HCT116 (cell line): ENCODE measurements around the gene LRRN2. TPM values are rescaled to one million over a fixed set of nuclear protein-coding genes. Genes with fewer than 3 reads are reported as not detected.

Experiments
- ATAC-seq: fragments of 200-7000 bp; cut with Tn5 transposase; 2 replicates; pipeline ENCODE4 v1.9.1; 2020; ENCODE audit warnings: mild to moderate bottlenecking, moderate library complexity
- BruUV-seq: library from RNA; stranded (reverse); fragments of 400-500 nt; replicated peaks from 2 replicates; lab custom pipeline; 2021; lab: Mats Ljungman, UMichigan
- CTCF ChIA-PET: fragments of 300-600 bp; sonication (Branson Sonifier 250); formaldehyde crosslinking; loops from one replicate; lab custom pipeline; 2021; ENCODE audit warnings: antibody characterized with exemption; lab: Charles Lee
- POLR2A ChIA-PET: fragments of 300-600, 350-600 bp; sonication (Branson Sonifier 250); formaldehyde crosslinking; loops from one replicate; lab custom pipeline; 2021; ENCODE audit warnings: antibody characterized with exemption; lab: Charles Lee
- RAD21 ChIA-PET, 2 experiments: fragments of 300-600 bp; sonication (Branson Sonifier 250); formaldehyde crosslinking; loops; one replicate each; lab custom pipeline; 2023; ENCODE audit warnings: low total read pairs in 2 of 2; ENCODE audit not compliant: uncharacterized antibody in 2 of 2, unreplicated experiment in 2 of 2, low non-redundant PET in 1 of 2; lab: Charles Lee
- DNase-seq: peaks from one replicate; pipeline ENCODE4 v3.0.0-alpha.2; 2010; ENCODE audit warnings: low read depth, low spot score
- H2AFZ ChIP-seq: fragments of 200-600 bp; shearing (Covaris generic), sonication (generic); 2 replicates; pipeline ENCODE4 v1.6.1; 2017; ENCODE audit warnings: low read depth, mixed run types, mixed read lengths, antibody characterized with exemption, low read length; ENCODE audit not compliant: poor library complexity, severe bottlenecking
- H3K27ac ChIP-seq: 2 replicates; pipeline ENCODE4 v1.5.1; 2012; ENCODE audit warnings: low read depth, low read length
- H3K27me3 ChIP-seq: fragments of 200-600 bp; sonication (generic); 2 replicates; pipeline ENCODE4 v1.6.1; 2016; ENCODE audit warnings: mixed run types, low read length, mixed read lengths; ENCODE audit not compliant: insufficient read depth
- H3K36me3 ChIP-seq, 2 experiments: fragments of 200-500 bp in 1 of 2; fragments of 200-600 bp in 1 of 2; sonication (Bioruptor generic) in 1 of 2; sonication (generic) in 1 of 2; 2 replicates each; pipeline versions ENCODE4 v1.5.1 to v1.6.1; 2014 to 2016; ENCODE audit warnings: low read length in 2 of 2, inconsistent platforms in 1 of 2, mixed read lengths in 1 of 2, mixed run types in 1 of 2; ENCODE audit not compliant: insufficient read depth in 2 of 2, control insufficient read depth in 1 of 2
- H3K4me1 ChIP-seq, 2 experiments: fragments of 200-600 bp in 1 of 2; sonication (generic) in 1 of 2; 2 replicates each; pipeline versions ENCODE4 v1.5.1 to v1.6.1; 2012 to 2017; ENCODE audit warnings: low read length in 2 of 2, inconsistent platforms in 1 of 2, mild to moderate bottlenecking in 1 of 2, mixed read lengths in 1 of 2, mixed run types in 1 of 2, moderate library complexity in 1 of 2; ENCODE audit not compliant: insufficient read depth in 2 of 2, control insufficient read depth in 1 of 2
- H3K4me2 ChIP-seq: fragments of 200-600 bp; sonication (generic); 2 replicates; pipeline ENCODE4 v1.6.1; 2017; ENCODE audit warnings: mixed run types, low read length, mixed read lengths
- H3K4me3 ChIP-seq, 2 experiments: fragments of 200-600 bp in 1 of 2; sonication (generic) in 1 of 2; replicated peaks in 1 of 2; 2 replicates each; pipeline ENCODE4 v1.5.1; 2011 to 2016; ENCODE audit warnings: low read length in 2 of 2, control low read depth in 1 of 2, low read depth in 1 of 2, mild to moderate bottlenecking in 1 of 2, mixed read lengths in 1 of 2, mixed run types in 1 of 2
- H3K79me2 ChIP-seq: fragments of 200-600 bp; sonication (generic); 2 replicates; pipeline ENCODE4 v1.6.1; 2017; ENCODE audit warnings: mild to moderate bottlenecking, mixed run types, low read length, moderate library complexity, mixed read lengths; ENCODE audit not compliant: insufficient read depth
- H3K9ac ChIP-seq: fragments of 200-600 bp; sonication (generic); 2 replicates; pipeline ENCODE4 v1.6.1; 2016; ENCODE audit warnings: low read length, mixed read lengths
- H3K9me2 ChIP-seq: fragments of 200-600 bp; sonication (generic), shearing (Covaris generic); 2 replicates; pipeline ENCODE4 v1.6.1; 2017; ENCODE audit warnings: mixed run types, mild to moderate bottlenecking, moderate library complexity; ENCODE audit not compliant: insufficient read depth
- H3K9me3 ChIP-seq, 2 experiments: fragments of 200-500 bp in 1 of 2; fragments of 200-600 bp in 1 of 2; sonication (Bioruptor generic) in 1 of 2; sonication (generic) in 1 of 2; 2 replicates each; pipeline ENCODE4 v1.6.1; 2014 to 2017; ENCODE audit warnings: low read length in 2 of 2, mixed read lengths in 2 of 2, inconsistent platforms in 1 of 2, low read depth in 1 of 2, mild to moderate bottlenecking in 1 of 2, mixed run types in 1 of 2, moderate library complexity in 1 of 2; ENCODE audit not compliant: control insufficient read depth in 1 of 2, insufficient read depth in 1 of 2
- H4K20me1 ChIP-seq: fragments of 200-600 bp; sonication (generic), shearing (Covaris generic); 2 replicates; pipeline ENCODE4 v1.6.1; 2017; ENCODE audit warnings: mixed run types, mild to moderate bottlenecking, moderate library complexity; ENCODE audit not compliant: insufficient read depth
- EGR1 ChIP-seq: IDR thresholded peaks from 2 replicates; pipeline ENCODE4 v1.6.1; 2012; ENCODE audit warnings: low read depth
- ELF1 ChIP-seq: IDR thresholded peaks from 2 replicates; pipeline ENCODE4 v1.6.1; 2012; ENCODE audit warnings: low read depth, borderline replicate concordance
- EZH2 ChIP-seq: fragments of 200-600 bp; sonication (generic); IDR thresholded peaks from 2 replicates; pipeline ENCODE4 v1.6.1; 2017; ENCODE audit warnings: antibody characterized with exemption, mixed run types
- EZH2phosphoT487 ChIP-seq: fragments of 200-600 bp; IDR thresholded peaks from 2 replicates; pipeline ENCODE4 v1.6.1; 2018; ENCODE audit warnings: antibody characterized with exemption, borderline replicate concordance
- JUND ChIP-seq: IDR thresholded peaks from 2 replicates; pipeline ENCODE4 v1.6.1; 2012
- POLR2A ChIP-seq: IDR thresholded peaks from 2 replicates; pipeline ENCODE4 v1.7.0; 2011; ENCODE audit warnings: borderline replicate concordance; ENCODE audit not compliant: insufficient read depth, insufficient read length; ENCODE audit errors: extremely low read depth
- POLR2AphosphoS5 ChIP-seq: IDR thresholded peaks from 2 replicates; pipeline ENCODE4 v1.6.1; 2011; ENCODE audit warnings: mild to moderate bottlenecking, low read depth, low read length, moderate library complexity
- RAD21 ChIP-seq: IDR thresholded peaks from 2 replicates; pipeline ENCODE4 v1.6.1; 2012; ENCODE audit warnings: low read depth, mild to moderate bottlenecking
- SIN3A ChIP-seq: IDR thresholded peaks from 2 replicates; pipeline ENCODE4 v1.6.1; 2012; ENCODE audit warnings: low read depth
- SP1 ChIP-seq: IDR thresholded peaks from 2 replicates; pipeline ENCODE4 v1.6.1; 2012; ENCODE audit warnings: low read depth
- SRF ChIP-seq: IDR thresholded peaks from 2 replicates; pipeline ENCODE4 v1.6.1; 2012; ENCODE audit warnings: low read depth
- TCF7L2 ChIP-seq: IDR thresholded peaks from 2 replicates; pipeline ENCODE4 v1.7.0; 2011; ENCODE audit warnings: borderline replicate concordance, inconsistent platforms; ENCODE audit not compliant: insufficient read depth, insufficient read length; ENCODE audit errors: extremely low read depth
- ZNF274 ChIP-seq: fragments of 200-500 bp; sonication (Bioruptor generic); IDR thresholded peaks from 2 replicates; pipeline ENCODE4 v1.6.1; 2014; ENCODE audit warnings: mild to moderate bottlenecking, low read depth, low read length, inconsistent platforms
- intact Hi-C: fragments of 100-400 bp; cut with micrococcal nuclease; formaldehyde crosslinking; loops from 2 replicates; pipeline ENCODE4 v1.10.0; 2022
- total RNA-seq: library from RNA; stranded (reverse); gene quantifications from one replicate; pipeline ENCODE4 v1.2.1, GENCODE V29; 2021; ENCODE audit not compliant: unreplicated experiment
- TF ChIP-seq, protein P1 (sequence below): IDR thresholded peaks from 2 replicates; pipeline ENCODE4 v1.6.1; 2012
- TF ChIP-seq, protein P2 (sequence below): IDR thresholded peaks from 2 replicates; pipeline ENCODE4 v1.6.1; 2011; ENCODE audit warnings: mild to moderate bottlenecking, low read length, moderate library complexity; ENCODE audit not compliant: insufficient replicate concordance; ENCODE audit errors: extremely low read depth
- TF ChIP-seq, protein P3 (sequence below): IDR thresholded peaks from 2 replicates; pipeline ENCODE4 v1.6.1; 2012; ENCODE audit warnings: low read depth

The LRRN2 gene
- total RNA-seq, 1 experiment from 2014 or later, result 3.2 TPM

DNA sequence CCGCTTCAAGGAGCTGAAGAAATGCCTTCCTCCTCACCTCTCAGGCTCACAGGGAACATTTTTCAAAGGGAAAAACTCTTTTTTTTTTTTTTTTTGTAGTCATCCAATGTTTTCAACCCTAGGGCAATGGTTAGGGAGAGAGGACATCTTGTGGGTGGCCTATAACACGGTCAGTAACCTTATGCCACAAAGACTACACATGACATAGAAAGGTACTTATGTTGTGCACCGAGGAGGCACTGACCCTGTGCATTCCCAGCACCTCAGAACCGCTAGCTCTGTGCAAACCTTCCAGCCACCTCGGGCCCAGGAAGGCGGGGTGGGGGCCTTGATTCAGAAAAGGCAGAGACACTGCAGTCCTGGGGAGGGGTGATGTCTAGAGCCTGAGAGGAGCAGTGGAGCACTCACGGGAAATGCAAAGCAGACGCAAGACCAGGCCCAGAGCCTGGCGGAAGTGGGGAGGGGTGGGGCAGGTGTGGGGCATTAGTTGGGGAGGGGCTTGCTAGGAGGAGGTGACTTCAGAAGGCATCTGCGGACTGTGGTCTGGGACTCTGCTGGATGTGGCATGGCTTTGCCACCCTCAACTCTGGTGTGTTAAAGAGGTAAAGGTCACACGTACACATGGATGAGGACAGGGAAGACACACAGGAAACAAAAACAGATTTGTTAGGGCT lies 100.7 kb downstream of the LRRN2 start:
- no peaks in the 10 kb centered on the region for H3K79me2 ChIP-seq
- no peaks in the 10 kb centered on the region for H3K4me1 ChIP-seq
- no peak overlapping the region for H3K9ac ChIP-seq
- no peaks in the 10 kb centered on the region for H4K20me1 ChIP-seq
- no peaks in the 10 kb centered on the region for H3K36me3 ChIP-seq
- no peak overlapping the region for H3K4me3 ChIP-seq
- H3K27ac ChIP-seq, result no peak overlapping the region
- RAD21 ChIA-PET, result no interaction called here
- H3K9me2 ChIP-seq, result no peaks in the 10 kb centered on the region
- H3K9me3 ChIP-seq, result no peaks in the 10 kb centered on the region
- DNase-seq, result no peak
- TF ChIP-seq EZH2phosphoT487 (no peak), EZH2 (no peak), POLR2A (no peak), SIN3A (no peak), SRF (no peak), EGR1 (no peak), POLR2AphosphoS5 (no peak), SP1 (no peak), RAD21 (no peak), ZNF274 (no peak), TCF7L2 (no peak), ELF1 (no peak), JUND (no peak)
- TF ChIP-seq, protein P1, sequence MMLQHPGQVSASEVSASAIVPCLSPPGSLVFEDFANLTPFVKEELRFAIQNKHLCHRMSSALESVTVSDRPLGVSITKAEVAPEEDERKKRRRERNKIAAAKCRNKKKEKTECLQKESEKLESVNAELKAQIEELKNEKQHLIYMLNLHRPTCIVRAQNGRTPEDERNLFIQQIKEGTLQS, result no peak
- TF ChIP-seq, protein P2, sequence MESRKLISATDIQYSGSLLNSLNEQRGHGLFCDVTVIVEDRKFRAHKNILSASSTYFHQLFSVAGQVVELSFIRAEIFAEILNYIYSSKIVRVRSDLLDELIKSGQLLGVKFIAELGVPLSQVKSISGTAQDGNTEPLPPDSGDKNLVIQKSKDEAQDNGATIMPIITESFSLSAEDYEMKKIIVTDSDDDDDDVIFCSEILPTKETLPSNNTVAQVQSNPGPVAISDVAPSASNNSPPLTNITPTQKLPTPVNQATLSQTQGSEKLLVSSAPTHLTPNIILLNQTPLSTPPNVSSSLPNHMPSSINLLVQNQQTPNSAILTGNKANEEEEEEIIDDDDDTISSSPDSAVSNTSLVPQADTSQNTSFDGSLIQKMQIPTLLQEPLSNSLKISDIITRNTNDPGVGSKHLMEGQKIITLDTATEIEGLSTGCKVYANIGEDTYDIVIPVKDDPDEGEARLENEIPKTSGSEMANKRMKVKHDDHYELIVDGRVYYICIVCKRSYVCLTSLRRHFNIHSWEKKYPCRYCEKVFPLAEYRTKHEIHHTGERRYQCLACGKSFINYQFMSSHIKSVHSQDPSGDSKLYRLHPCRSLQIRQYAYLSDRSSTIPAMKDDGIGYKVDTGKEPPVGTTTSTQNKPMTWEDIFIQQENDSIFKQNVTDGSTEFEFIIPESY, result no peak
- TF ChIP-seq, protein P3, sequence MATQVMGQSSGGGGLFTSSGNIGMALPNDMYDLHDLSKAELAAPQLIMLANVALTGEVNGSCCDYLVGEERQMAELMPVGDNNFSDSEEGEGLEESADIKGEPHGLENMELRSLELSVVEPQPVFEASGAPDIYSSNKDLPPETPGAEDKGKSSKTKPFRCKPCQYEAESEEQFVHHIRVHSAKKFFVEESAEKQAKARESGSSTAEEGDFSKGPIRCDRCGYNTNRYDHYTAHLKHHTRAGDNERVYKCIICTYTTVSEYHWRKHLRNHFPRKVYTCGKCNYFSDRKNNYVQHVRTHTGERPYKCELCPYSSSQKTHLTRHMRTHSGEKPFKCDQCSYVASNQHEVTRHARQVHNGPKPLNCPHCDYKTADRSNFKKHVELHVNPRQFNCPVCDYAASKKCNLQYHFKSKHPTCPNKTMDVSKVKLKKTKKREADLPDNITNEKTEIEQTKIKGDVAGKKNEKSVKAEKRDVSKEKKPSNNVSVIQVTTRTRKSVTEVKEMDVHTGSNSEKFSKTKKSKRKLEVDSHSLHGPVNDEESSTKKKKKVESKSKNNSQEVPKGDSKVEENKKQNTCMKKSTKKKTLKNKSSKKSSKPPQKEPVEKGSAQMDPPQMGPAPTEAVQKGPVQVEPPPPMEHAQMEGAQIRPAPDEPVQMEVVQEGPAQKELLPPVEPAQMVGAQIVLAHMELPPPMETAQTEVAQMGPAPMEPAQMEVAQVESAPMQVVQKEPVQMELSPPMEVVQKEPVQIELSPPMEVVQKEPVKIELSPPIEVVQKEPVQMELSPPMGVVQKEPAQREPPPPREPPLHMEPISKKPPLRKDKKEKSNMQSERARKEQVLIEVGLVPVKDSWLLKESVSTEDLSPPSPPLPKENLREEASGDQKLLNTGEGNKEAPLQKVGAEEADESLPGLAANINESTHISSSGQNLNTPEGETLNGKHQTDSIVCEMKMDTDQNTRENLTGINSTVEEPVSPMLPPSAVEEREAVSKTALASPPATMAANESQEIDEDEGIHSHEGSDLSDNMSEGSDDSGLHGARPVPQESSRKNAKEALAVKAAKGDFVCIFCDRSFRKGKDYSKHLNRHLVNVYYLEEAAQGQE, result no peak
- intact Hi-C loops, result no loop called here
- CTCF ChIA-PET, result no interaction called here
- no peak overlapping the region for H2AFZ ChIP-seq
- POLR2A ChIA-PET, result no interaction called here
- BruUV-seq, result no TSS peak
- H3K4me2 ChIP-seq, result no peak overlapping the region
- no peak for ATAC-seq
- no peaks in the 10 kb centered on the region for H3K27me3 ChIP-seq
